Measurements from ENCODE around the gene TSSK2.

- no peak for TF ChIP-seq POLR2A (IDR thresholded peaks at IDR 0.05)
- no peak for TF ChIP-seq CTCF (IDR thresholded peaks at IDR 0.05)
These were observed 49.1 kb downstream of the TSSK2 start for GRCh38 chr22:19180234-19180633.
